CD4-positive, alpha-beta T cell treated with Interleukin-2 at 100 ng/mL for 4 hours (primary cell): ENCODE measurements around the gene KIAA1671.

Source experiments
- DNase-seq: peaks from one replicate; pipeline ENCODE4 v3.0.0-alpha.2; 2020; ENCODE audit warnings: low spot score

KIAA1671 gene

GRCh38 chr22:25092119-25092518 lies 139.6 kb downstream of the KIAA1671 start:
- no peak for DNase-seq

- no peak for DNase-seq
These were observed 142.1 kb downstream of the KIAA1671 start for GRCh38 chr22:25094579-25094978.

GRCh38 chr22:25095869-25096268 lies 143.4 kb downstream of the KIAA1671 start:
- DNase-seq: no peak

GRCh38 chr22:25096638-25097405 lies 144.3 kb downstream of the KIAA1671 start:
- DNase-seq: no peak

- DNase-seq: no peak
These were observed 146.0 kb downstream of the KIAA1671 start for GRCh38 chr22:25098445-25099081.

GRCh38 chr22:25099202-25099601 lies 146.7 kb downstream of the KIAA1671 start:
- no peak for DNase-seq

- no peak for DNase-seq
These were observed 147.9 kb downstream of the KIAA1671 start for GRCh38 chr22:25100402-25100801.

- no peak for DNase-seq
These were observed 148.4 kb downstream of the KIAA1671 start for GRCh38 chr22:25100948-25101347.

- no peak for DNase-seq
These were observed 149.0 kb downstream of the KIAA1671 start for GRCh38 chr22:25101501-25101900.

- no peak for DNase-seq
These were observed 149.5 kb downstream of the KIAA1671 start for GRCh38 chr22:25101986-25102385.

- DNase-seq: no peak
These were observed 150.2 kb downstream of the KIAA1671 start for GRCh38 chr22:25102722-25103121.

- DNase-seq: no peak
These were observed 151.9 kb downstream of the KIAA1671 start for GRCh38 chr22:25104367-25104766.

- no peak for DNase-seq
These were observed 153.5 kb downstream of the KIAA1671 start for GRCh38 chr22:25105817-25106650.

- no peak for DNase-seq
These were observed 157.5 kb downstream of the KIAA1671 start for GRCh38 chr22:25109878-25110595.

GRCh38 chr22:25110596-25110845 lies 158.0 kb downstream of the KIAA1671 start:
- DNase-seq: no peak

GRCh38 chr22:25110846-25111578 lies 158.5 kb downstream of the KIAA1671 start:
- DNase-seq: peak; percentile 53

GRCh38 chr22:25111579-25112517 lies 159.3 kb downstream of the KIAA1671 start:
- no peak for DNase-seq

GRCh38 chr22:25112538-25113253 lies 160.2 kb downstream of the KIAA1671 start:
- no peak for DNase-seq

GRCh38 chr22:25113316-25113721 lies 160.8 kb downstream of the KIAA1671 start:
- no peak for DNase-seq
